HEK293T (cell line): Measurements from ENCODE around the gene SMIM44.

Experiments used
- CTCF ChIA-PET: fragments of 350-600 bp; formaldehyde crosslinking; extraction: SDS; loops from one replicate; lab custom pipeline; 2021; ENCODE audit warnings: antibody characterized with exemption, inconsistent platforms; lab: Yijun Ruan, JAX
- POLR2A ChIA-PET: fragments of 350-600 bp; formaldehyde crosslinking; extraction: SDS; loops from one replicate; lab custom pipeline; 2020; ENCODE audit warnings: antibody characterized with exemption, inconsistent platforms; lab: Yijun Ruan, JAX
- DNase-seq: peaks from one replicate; pipeline ENCODE4 v3.0.0; 2012; ENCODE audit warnings: mixed read lengths; ENCODE audit errors: extremely low spot score
- ARNT ChIP-seq: fragments of 450-650 bp; IDR thresholded peaks from 2 replicates; pipeline ENCODE4 v1.6.1; 2017; ENCODE audit warnings: mild to moderate bottlenecking
- BHLHE40 ChIP-seq: fragments of 450-650 bp; IDR thresholded peaks from 2 replicates; pipeline ENCODE4 v1.6.1; 2016; ENCODE audit warnings: mild to moderate bottlenecking, moderate library complexity, borderline replicate concordance
- CTBP1 ChIP-seq: fragments of 450-650 bp; IDR thresholded peaks from 2 replicates; pipeline ENCODE4 v1.6.1; 2016; ENCODE audit warnings: borderline replicate concordance
- ELF4 ChIP-seq: fragments of 450-650 bp; IDR thresholded peaks from 2 replicates; pipeline ENCODE4 v1.6.1; 2017; ENCODE audit warnings: antibody characterized with exemption
- FOXA1 ChIP-seq: fragments of 450-650 bp; IDR thresholded peaks from 2 replicates; pipeline ENCODE4 v1.6.1; 2016; ENCODE audit warnings: mild to moderate bottlenecking
- FOXK2 ChIP-seq: fragments of 450-650 bp; IDR thresholded peaks from 2 replicates; pipeline ENCODE4 v1.6.1; 2016; ENCODE audit warnings: mild to moderate bottlenecking
- FOXM1 ChIP-seq: fragments of 450-650 bp; IDR thresholded peaks from 2 replicates; pipeline ENCODE4 v1.6.1; 2017; ENCODE audit warnings: mild to moderate bottlenecking, borderline replicate concordance
- HDGF ChIP-seq: fragments of 450-650 bp; IDR thresholded peaks from 2 replicates; pipeline ENCODE4 v1.6.1; 2017; ENCODE audit warnings: antibody characterized with exemption, borderline replicate concordance
- L3MBTL2 ChIP-seq: fragments of 450-650 bp; conservative IDR thresholded peaks from 2 replicates; pipeline ENCODE4 v1.6.1; 2016; ENCODE audit warnings: mild to moderate bottlenecking
- LEF1 ChIP-seq: fragments of 450-650 bp; IDR thresholded peaks from 2 replicates; pipeline ENCODE4 v1.6.1; 2017; ENCODE audit warnings: mild to moderate bottlenecking, borderline replicate concordance
- NFRKB ChIP-seq: fragments of 450-650 bp; IDR thresholded peaks from 2 replicates; pipeline ENCODE4 v1.6.1; 2016; ENCODE audit warnings: mild to moderate bottlenecking, moderate library complexity
- PKNOX1 ChIP-seq: fragments of 450-650 bp; IDR thresholded peaks from 2 replicates; pipeline ENCODE4 v1.6.1; 2016
- SP1 ChIP-seq: fragments of 450-650 bp; IDR thresholded peaks from 2 replicates; pipeline ENCODE4 v1.6.1; 2017
- SUZ12 ChIP-seq: fragments of 450-650 bp; IDR thresholded peaks from 2 replicates; pipeline ENCODE4 v1.6.1; 2016; ENCODE audit warnings: mild to moderate bottlenecking
- TARDBP ChIP-seq: fragments of 450-650 bp; IDR thresholded peaks from 2 replicates; pipeline ENCODE4 v1.6.1; 2016
- ZNF384 ChIP-seq: fragments of 450-650 bp; IDR thresholded peaks from 2 replicates; pipeline ENCODE4 v1.6.1; 2016

The SMIM44 gene

DNA sequence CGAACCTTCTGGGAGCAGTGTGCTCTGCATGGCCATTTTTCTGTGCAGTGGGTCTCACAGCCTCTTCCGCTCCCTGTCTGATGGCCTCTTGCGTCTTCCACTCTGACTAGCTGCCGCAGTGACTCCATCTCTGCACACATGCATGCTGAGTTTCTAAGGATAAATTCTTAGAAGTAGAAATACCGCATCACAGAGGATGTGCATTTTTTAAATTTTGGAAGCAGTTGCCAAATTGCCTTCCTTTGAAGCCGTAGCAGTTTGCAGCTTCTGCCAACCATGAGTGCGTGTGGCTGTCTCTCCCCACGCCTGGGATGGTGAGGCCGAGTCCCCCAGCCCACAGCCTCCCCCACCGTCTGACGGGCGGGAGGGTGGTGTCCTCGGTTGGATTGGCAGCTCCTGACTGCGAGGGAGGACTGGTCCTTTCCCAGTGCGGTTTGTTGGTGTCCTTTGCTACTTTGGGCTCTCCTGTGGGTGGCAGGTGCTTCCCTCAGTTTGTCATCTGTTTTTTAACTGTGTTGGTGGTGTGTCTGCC, 32.7 kb upstream of the SMIM44 start:
- ChIA-PET CTCF (no interaction called here), POLR2A (no interaction called here)
- TF ChIP-seq CTBP1 (no peak), ARNT (no peak), LEF1 (no peak), SP1 (no peak), ELF4 (no peak), FOXA1 (no peak), NFRKB (no peak)
- no peak for DNase-seq

GRCh38 chr19:3514930-3515329, 31.7 kb upstream of the SMIM44 start:
- ChIA-PET CTCF (no interaction called here), POLR2A (no interaction called here)
- TF ChIP-seq LEF1, result no peak
- TF ChIP-seq ARNT, result no peak
- TF ChIP-seq CTBP1, result no peak
- TF ChIP-seq TARDBP, result no peak
- TF ChIP-seq HDGF, result no peak
- TF ChIP-seq SUZ12, result no peak
- TF ChIP-seq PKNOX1, result no peak
- TF ChIP-seq ZNF384, result no peak
- no peak for TF ChIP-seq L3MBTL2
- no peak for TF ChIP-seq NFRKB
- no peak for TF ChIP-seq FOXM1
- no peak for TF ChIP-seq ELF4
- TF ChIP-seq BHLHE40, result no peak
- no peak for TF ChIP-seq FOXA1
- no peak for DNase-seq

DNA sequence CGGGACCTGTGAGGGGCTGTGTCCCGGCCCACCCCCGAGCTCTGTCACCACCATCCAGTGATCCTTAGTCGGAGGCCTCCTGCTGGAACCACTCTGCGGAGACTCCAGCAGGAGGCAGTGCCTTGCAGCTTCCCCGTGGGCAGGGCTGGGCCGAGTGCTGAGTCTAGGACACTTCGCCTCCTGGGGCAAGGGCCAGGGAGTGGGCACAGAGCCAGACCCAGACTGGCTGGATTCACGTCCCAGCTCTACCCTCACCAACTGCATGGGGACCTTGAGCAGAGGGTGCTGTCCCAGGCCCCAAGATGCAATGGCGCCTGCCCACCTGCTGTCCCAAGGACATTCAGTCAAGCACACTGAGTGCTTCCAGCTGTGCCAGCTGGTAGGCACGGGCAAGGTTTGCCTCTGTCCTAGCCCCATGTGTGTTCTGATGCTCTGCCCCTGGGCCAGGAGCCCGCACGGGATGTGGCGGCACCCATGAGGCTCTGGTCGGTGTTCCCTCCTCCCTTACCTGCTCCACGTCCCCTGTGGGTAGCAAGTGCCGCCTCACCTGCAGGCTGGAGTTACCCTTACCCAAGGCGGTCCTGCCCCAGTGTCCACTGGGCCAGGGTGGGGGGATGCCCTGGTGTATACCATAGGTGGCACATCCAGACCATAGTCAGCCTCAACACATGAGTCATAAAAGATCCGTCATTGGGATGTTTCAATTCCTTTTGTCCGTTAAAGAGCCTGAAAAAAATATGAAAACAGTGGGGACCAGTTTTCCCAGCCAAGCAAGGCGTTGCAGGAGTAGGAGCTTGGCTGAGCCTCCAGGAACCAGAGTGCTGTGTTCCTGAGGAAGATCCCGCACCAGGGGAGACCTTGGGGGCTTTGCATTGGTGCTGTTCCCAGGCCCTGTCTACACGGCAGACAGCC, 30.2 kb upstream of the SMIM44 start:
- no peak for DNase-seq
- ChIA-PET POLR2A (interaction anchor here (1.2 kb wide), 1 partner anchor 13 kb away, joined by 3 read pairs; the partner anchor contains the start of gene DOHH), CTCF (no interaction called here)
- no peak for TF ChIP-seq ZNF384
- no peak for TF ChIP-seq CTBP1
- TF ChIP-seq TARDBP, result no peak
- no peak for TF ChIP-seq FOXM1
- TF ChIP-seq ELF4, result no peak
- no peak for TF ChIP-seq HDGF
- no peak for TF ChIP-seq LEF1
- TF ChIP-seq PKNOX1, result no peak

DNA sequence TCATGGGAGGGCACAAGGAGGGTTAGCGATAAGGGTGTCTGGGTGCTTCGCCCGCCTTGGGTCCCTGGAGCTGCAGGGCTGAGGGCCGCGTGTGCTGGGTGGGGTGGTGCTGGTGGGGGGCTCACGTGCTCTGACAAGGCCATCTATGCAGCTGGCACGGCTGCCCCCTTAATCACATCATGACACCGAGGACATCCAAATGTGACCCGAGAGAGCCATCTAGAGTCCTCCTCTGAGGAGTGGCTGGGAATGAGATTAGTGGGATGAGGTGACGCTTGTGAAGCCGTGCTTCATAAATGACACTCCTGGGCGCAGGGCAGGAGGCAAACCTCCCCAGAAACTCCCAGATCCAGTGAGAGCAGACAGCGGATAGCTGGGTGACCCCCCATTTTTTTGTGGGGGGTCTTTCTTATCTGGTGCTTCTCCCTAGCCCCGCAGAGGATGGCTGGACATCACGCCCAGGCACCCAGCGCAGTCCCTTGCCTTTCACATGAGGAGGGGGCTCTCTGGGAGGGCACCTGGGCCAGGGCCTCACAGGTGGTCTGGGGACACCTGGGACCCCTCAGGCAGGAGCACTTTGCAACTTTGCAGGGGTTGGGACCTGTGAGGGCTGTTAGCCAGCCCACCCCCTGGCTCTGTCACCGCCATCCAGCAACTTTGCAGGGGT, 29.5 kb upstream of the SMIM44 start:
- ChIA-PET POLR2A (interaction anchor here (1.2 kb wide), 1 partner anchor 12 kb away, joined by 3 read pairs; the partner anchor contains the start of gene DOHH), CTCF (no interaction called here)
- no peak for TF ChIP-seq NFRKB
- TF ChIP-seq FOXM1, result no peak
- no peak for TF ChIP-seq BHLHE40
- TF ChIP-seq HDGF, result no peak
- TF ChIP-seq TARDBP, result no peak
- no peak for TF ChIP-seq SP1
- no peak for TF ChIP-seq SUZ12
- TF ChIP-seq FOXA1, result no peak
- no peak for TF ChIP-seq L3MBTL2
- TF ChIP-seq LEF1, result no peak
- no peak for TF ChIP-seq FOXK2
- TF ChIP-seq ARNT, result no peak
- TF ChIP-seq PKNOX1, result no peak
- no peak for TF ChIP-seq ZNF384
- TF ChIP-seq ELF4, result no peak
- TF ChIP-seq CTBP1, result no peak
- DNase-seq, result no peak

DNA sequence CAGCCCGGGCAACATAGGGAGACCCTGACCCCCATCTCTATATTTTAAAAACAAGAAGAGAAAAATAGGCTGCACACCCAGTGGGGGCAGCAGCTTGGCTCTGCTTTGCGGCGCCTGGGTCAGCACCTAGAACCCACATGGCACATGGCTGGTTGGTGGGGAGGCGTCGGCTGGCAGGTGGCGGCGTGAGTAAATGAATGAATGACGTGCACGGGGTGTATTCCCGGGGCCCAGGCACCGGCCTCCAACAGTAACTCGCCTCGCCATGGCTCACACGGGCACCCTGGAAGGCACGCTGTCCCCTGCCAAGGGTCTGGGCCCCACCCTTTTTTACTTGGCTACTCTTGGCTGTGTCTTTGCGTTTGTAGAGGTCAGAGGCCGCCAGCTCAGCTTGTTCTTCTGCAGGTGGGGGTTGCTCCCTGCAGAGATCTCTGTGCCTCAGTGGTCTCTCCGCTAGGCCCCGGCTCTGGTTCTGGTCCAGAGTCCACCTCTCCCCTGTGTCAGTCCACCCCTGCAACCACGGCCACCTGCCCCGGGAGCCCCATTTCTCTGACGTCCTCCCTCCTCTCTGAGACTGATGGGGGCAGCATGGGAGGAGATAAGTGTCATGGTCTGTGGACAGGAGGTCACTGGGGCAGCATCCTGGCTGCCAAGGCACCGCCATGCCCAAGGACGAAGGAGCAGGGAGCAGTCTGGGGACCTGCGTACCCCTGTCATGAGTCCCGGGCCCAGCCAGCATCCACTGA, 28.4 kb upstream of the SMIM44 start:
- no peak for DNase-seq
- ChIA-PET POLR2A (no interaction called here), CTCF (no interaction called here)
- TF ChIP-seq SUZ12 (no peak), TARDBP (no peak), NFRKB (no peak), ZNF384 (no peak), FOXM1 (no peak), CTBP1 (no peak), SP1 (no peak), ELF4 (no peak), LEF1 (no peak), PKNOX1 (no peak), L3MBTL2 (no peak), ARNT (no peak), HDGF (no peak), BHLHE40 (no peak), FOXA1 (no peak), FOXK2 (no peak)
